H1 (cell line): ENCODE measurements around the gene SPTBN1. TPM values are rescaled to one million over a fixed set of nuclear protein-coding genes. Genes with fewer than 3 reads are reported as not detected.

Experiments used
- CTCF ChIA-PET: fragments of 300-600 bp; sonication (Branson Sonifier 250); formaldehyde crosslinking; loops from one replicate; lab custom pipeline; 2021; ENCODE audit not compliant: partially characterized antibody; lab: Charles Lee
- POLR2A ChIA-PET: fragments of 300-600 bp; sonication (Branson Sonifier 250); formaldehyde crosslinking; loops from one replicate; lab custom pipeline; 2021; ENCODE audit warnings: inconsistent platforms; ENCODE audit not compliant: partially characterized antibody; lab: Charles Lee
- DNase-seq, 2 experiments: peaks; one replicate each; pipeline versions ENCODE4 v3.0.0 to v3.0.0-alpha.2; 2010 to 2022; ENCODE audit warnings: low spot score in 2 of 2, low read depth in 1 of 2, mixed read lengths in 1 of 2
- FAIRE-seq: peaks from 2 replicates; lab custom pipeline; 2011; peaks lifted over from hg19 to GRCh38; lab: Jason Lieb, UNC
- H2AFZ ChIP-seq: 2 replicates; pipeline ENCODE4 v1.8.1; 2012; ENCODE audit warnings: low read length, inconsistent platforms
- H2AK5ac ChIP-seq: 2 replicates; pipeline ENCODE4 v1.6.1; 2013; ENCODE audit warnings: low read depth, low read length
- H2BK120ac ChIP-seq: replicated peaks from 2 replicates; pipeline ENCODE3; 2013; ENCODE audit warnings: low read depth, low read length, inconsistent platforms
- H2BK12ac ChIP-seq: 2 replicates; pipeline ENCODE4 v1.6.1; 2013; ENCODE audit warnings: low read depth, low read length
- H2BK15ac ChIP-seq: 2 replicates; pipeline ENCODE4 v1.6.1; 2013; ENCODE audit warnings: low read length
- H2BK20ac ChIP-seq: 2 replicates; pipeline ENCODE4 v1.6.1; 2013; ENCODE audit warnings: low read length
- H2BK5ac ChIP-seq: 2 replicates; pipeline ENCODE4 v1.6.1; 2013; ENCODE audit warnings: low read depth, low read length
- H3K14ac ChIP-seq: 2 replicates; pipeline ENCODE4 v1.6.1; 2013; ENCODE audit warnings: inconsistent platforms; ENCODE audit not compliant: insufficient read length
- H3K18ac ChIP-seq: 2 replicates; pipeline ENCODE4 v1.6.1; 2013; ENCODE audit warnings: low read length; ENCODE audit errors: extremely low read depth
- H3K23ac ChIP-seq: 2 replicates; pipeline ENCODE4 v1.6.1; 2013; ENCODE audit warnings: inconsistent platforms; ENCODE audit not compliant: insufficient read length
- H3K23me2 ChIP-seq: 2 replicates; pipeline ENCODE4 v1.6.1; 2013; ENCODE audit warnings: low read depth, low read length
- H3K27ac ChIP-seq: 2 replicates; pipeline ENCODE4 v1.6.1; 2011; ENCODE audit warnings: low read depth, low read length, inconsistent platforms
- H3K27me3 ChIP-seq, 4 experiments: replicated peaks in 1 of 4; 1 replicate in 1 of 4; 2 replicates in 3 of 4; pipeline versions ENCODE4 v1.6.1 to v1.8.1; 2011 to 2013; ENCODE audit warnings: low read length in 3 of 4, mild to moderate bottlenecking in 3 of 4, inconsistent platforms in 2 of 4, mixed read lengths in 2 of 4, moderate library complexity in 1 of 4; ENCODE audit not compliant: control insufficient read depth in 3 of 4, insufficient read depth in 3 of 4; ENCODE audit errors: extremely low read depth in 1 of 4
- H3K36me3 ChIP-seq, 4 experiments: 2 replicates each; pipeline versions ENCODE4 v1.6.1 to v1.8.1; 2011 to 2013; ENCODE audit warnings: mild to moderate bottlenecking in 4 of 4, low read length in 3 of 4, moderate library complexity in 2 of 4, control low read depth in 1 of 4, inconsistent platforms in 1 of 4; ENCODE audit not compliant: insufficient read depth in 4 of 4, control insufficient read depth in 2 of 4
- H3K4ac ChIP-seq: replicated peaks from 2 replicates; pipeline ENCODE3; 2013; ENCODE audit warnings: low read length, low read depth, mixed read lengths, inconsistent platforms; ENCODE audit not compliant: insufficient read length
- H3K4me1 ChIP-seq, 4 experiments: replicated peaks in 1 of 4; 1 replicate in 1 of 4; 2 replicates in 3 of 4; pipeline versions ENCODE4 v1.6.1 to v1.8.1; 2011 to 2013; ENCODE audit warnings: low read length in 3 of 4, inconsistent platforms in 2 of 4, mixed read lengths in 1 of 4; ENCODE audit not compliant: insufficient read depth in 4 of 4, control insufficient read depth in 3 of 4
- H3K4me2 ChIP-seq, 2 experiments: 2 replicates each; pipeline versions ENCODE4 v1.6.1 to v1.8.1; 2011 to 2013; ENCODE audit warnings: low read depth in 2 of 2, low read length in 2 of 2, control low read depth in 1 of 2, inconsistent platforms in 1 of 2, mild to moderate bottlenecking in 1 of 2; ENCODE audit not compliant: insufficient read depth in 1 of 2
- H3K4me3 ChIP-seq, 4 experiments: fragments of 200-600, 300-600 bp in 1 of 4; sonication (generic), shearing (Covaris generic), sonication (Bioruptor Twin) in 1 of 4; 2 replicates each; pipeline versions ENCODE4 v1.5.1 to v1.8.1; 2011 to 2016; ENCODE audit warnings: low read length in 4 of 4, low read depth in 3 of 4, control low read depth in 2 of 4, inconsistent platforms in 2 of 4, mild to moderate bottlenecking in 2 of 4, mixed read lengths in 1 of 4, moderate library complexity in 1 of 4; ENCODE audit not compliant: insufficient read depth in 2 of 4; ENCODE audit errors: extremely low read depth in 1 of 4
- H3K56ac ChIP-seq: replicated peaks from 2 replicates; pipeline ENCODE3; 2013; ENCODE audit warnings: low read depth, mild to moderate bottlenecking, mixed read lengths, low read length, inconsistent platforms; ENCODE audit not compliant: insufficient read length
- H3K79me1 ChIP-seq: 2 replicates; pipeline ENCODE4 v1.6.1; 2013; ENCODE audit warnings: low read depth, low read length, control low read depth
- H3K79me2 ChIP-seq, 2 experiments: 2 replicates each; pipeline versions ENCODE4 v1.6.1 to v1.8.1; 2012 to 2013; ENCODE audit warnings: low read length in 2 of 2, mild to moderate bottlenecking in 2 of 2, inconsistent platforms in 1 of 2; ENCODE audit not compliant: insufficient read depth in 2 of 2, control insufficient read depth in 1 of 2
- H3K9ac ChIP-seq, 4 experiments: replicated peaks in 1 of 4; 1 replicate in 1 of 4; 2 replicates in 3 of 4; pipeline versions ENCODE4 v1.6.1 to v1.8.1; 2011 to 2013; ENCODE audit warnings: low read depth in 3 of 4, low read length in 3 of 4, control low read depth in 2 of 4, mild to moderate bottlenecking in 2 of 4, moderate library complexity in 2 of 4, inconsistent platforms in 1 of 4; ENCODE audit errors: extremely low read depth in 1 of 4
- H3K9me3 ChIP-seq, 2 experiments: 2 replicates each; pipeline versions ENCODE4 v1.6.1 to v1.8.1; 2012 to 2013; ENCODE audit warnings: mild to moderate bottlenecking in 2 of 2, moderate library complexity in 2 of 2, control low read depth in 1 of 2, inconsistent platforms in 1 of 2, low read depth in 1 of 2, low read length in 1 of 2, mixed read lengths in 1 of 2; ENCODE audit not compliant: insufficient read depth in 2 of 2
- H4K20me1 ChIP-seq, 2 experiments: replicated peaks in 1 of 2; 2 replicates each; pipeline versions ENCODE3 to v1.8.1; 2011 to 2013; ENCODE audit warnings: inconsistent platforms in 2 of 2, low read length in 2 of 2, mild to moderate bottlenecking in 1 of 2; ENCODE audit not compliant: insufficient read depth in 2 of 2, control insufficient read depth in 1 of 2
- H4K5ac ChIP-seq: 2 replicates; pipeline ENCODE4 v1.6.1; 2013; ENCODE audit warnings: low read length, low read depth, mixed read lengths, inconsistent platforms; ENCODE audit not compliant: insufficient read length
- H4K8ac ChIP-seq: 2 replicates; pipeline ENCODE4 v1.8.0; 2013; ENCODE audit warnings: mild to moderate bottlenecking, moderate library complexity, low read length, inconsistent platforms; ENCODE audit not compliant: insufficient read depth; ENCODE audit errors: extremely low read depth
- H4K91ac ChIP-seq: replicated peaks from 2 replicates; pipeline ENCODE3; 2013; ENCODE audit warnings: low read length, mixed read lengths, inconsistent platforms; ENCODE audit not compliant: insufficient read length
- CBX8 ChIP-seq: fragments of 300-800, 300-1000 bp; sonication (generic); IDR thresholded peaks from 2 replicates; pipeline ENCODE4 v1.7.1; 2016; ENCODE audit warnings: low read depth, low read length, borderline replicate concordance
- FOSL1 ChIP-seq: IDR thresholded peaks from 2 replicates; pipeline ENCODE4 v1.6.1; 2011; ENCODE audit warnings: mild to moderate bottlenecking, low read depth, low read length, moderate library complexity; ENCODE audit not compliant: insufficient read depth
- NANOG ChIP-seq: IDR thresholded peaks from 2 replicates; pipeline ENCODE4 v1.6.1; 2011; ENCODE audit warnings: low read length, low read depth, mild to moderate bottlenecking, inconsistent platforms; ENCODE audit not compliant: insufficient read depth, poor library complexity, severe bottlenecking
- PHF8 ChIP-seq: fragments of 200-600 bp; sonication (generic); conservative IDR thresholded peaks from 2 replicates; pipeline ENCODE4 v1.7.1; 2012; ENCODE audit warnings: low read depth, mild to moderate bottlenecking, inconsistent platforms, low read length, moderate library complexity
- POU5F1 ChIP-seq: IDR thresholded peaks from 2 replicates; pipeline ENCODE4 v1.6.1; 2011; ENCODE audit warnings: low read depth, mild to moderate bottlenecking, low read length, moderate library complexity
- SIX5 ChIP-seq: IDR thresholded peaks from 2 replicates; pipeline ENCODE4 v1.6.1; 2011; ENCODE audit warnings: mild to moderate bottlenecking, low read depth, low read length
- SUZ12 ChIP-seq: fragments of 200-600 bp; sonication (generic); IDR thresholded peaks from 2 replicates; pipeline ENCODE4 v1.6.1; 2012; ENCODE audit warnings: mild to moderate bottlenecking, inconsistent platforms, low read length, moderate library complexity, mixed read lengths
- TEAD4 ChIP-seq: IDR thresholded peaks from 2 replicates; pipeline ENCODE4 v1.6.1; 2012; ENCODE audit warnings: low read depth, low read length, inconsistent platforms, mixed read lengths
- WGBS, 2 experiments: shearing (Covaris generic) in 1 of 2; methylation state at CpG; one replicate each; pipeline versions ENCODE4 v1.1.6 to v1.1.7; 2013 to 2015; ENCODE audit warnings: low lambda C conversion rate in 2 of 2, mixed read lengths in 2 of 2, inconsistent platforms in 1 of 2, low coverage in 1 of 2, missing lambda C conversion rate in 1 of 2; ENCODE audit not compliant: insufficient replicate concordance in 2 of 2, insufficient coverage in 1 of 2, insufficient read length in 1 of 2; ENCODE audit errors: extremely low coverage in 1 of 2, missing lambda C conversion rate in 1 of 2; 5-methylcytosine and 5-hydroxymethylcytosine counted together
- polyA plus RNA-seq, 7 experiments: library from polyadenylated mRNA; depleted of rRNA in 3 of 7; stranded (reverse) in 5 of 7; unstranded in 2 of 7; fragments of >200 nt in 5 of 7; fragments of 200-250 nt in 2 of 7; gene quantifications; 1 replicate in 5 of 7; 2 replicates in 1 of 7; 4 replicates in 1 of 7; pipeline versions ENCODE4 v1.2.1 to v1.2.3, GENCODE V29; 2011 to 2013; ENCODE audit warnings: missing spikeins in 2 of 7, mixed read lengths in 2 of 7
- total RNA-seq: library from RNA; stranded (reverse); fragmentation: NEBNext Ultra II Directional; extraction: Animal tissue kit (Norgen Biotek cat#: 25700); gene quantifications from 2 replicates; pipeline ENCODE4 v1.2.1, GENCODE V29; 2021
- TF ChIP-seq, protein P1 (sequence below), 3 experiments: IDR thresholded peaks; 1 replicate in 2 of 3; 2 replicates in 1 of 3; pipeline versions ENCODE4 v1.5.1 to v1.6.1; 2011; ENCODE audit warnings: low read length in 3 of 3, mild to moderate bottlenecking in 3 of 3, inconsistent platforms in 2 of 3, low read depth in 1 of 3, moderate library complexity in 1 of 3; ENCODE audit not compliant: insufficient read depth in 1 of 3; ENCODE audit errors: control extremely low read depth in 1 of 3

SPTBN1 gene
- total and polyA plus RNA-seq, 2 of the 8 experiments (the other 6 are each of a cell fraction or from before 2014, with no cell fraction given): 31.8 to 180 TPM

DNA sequence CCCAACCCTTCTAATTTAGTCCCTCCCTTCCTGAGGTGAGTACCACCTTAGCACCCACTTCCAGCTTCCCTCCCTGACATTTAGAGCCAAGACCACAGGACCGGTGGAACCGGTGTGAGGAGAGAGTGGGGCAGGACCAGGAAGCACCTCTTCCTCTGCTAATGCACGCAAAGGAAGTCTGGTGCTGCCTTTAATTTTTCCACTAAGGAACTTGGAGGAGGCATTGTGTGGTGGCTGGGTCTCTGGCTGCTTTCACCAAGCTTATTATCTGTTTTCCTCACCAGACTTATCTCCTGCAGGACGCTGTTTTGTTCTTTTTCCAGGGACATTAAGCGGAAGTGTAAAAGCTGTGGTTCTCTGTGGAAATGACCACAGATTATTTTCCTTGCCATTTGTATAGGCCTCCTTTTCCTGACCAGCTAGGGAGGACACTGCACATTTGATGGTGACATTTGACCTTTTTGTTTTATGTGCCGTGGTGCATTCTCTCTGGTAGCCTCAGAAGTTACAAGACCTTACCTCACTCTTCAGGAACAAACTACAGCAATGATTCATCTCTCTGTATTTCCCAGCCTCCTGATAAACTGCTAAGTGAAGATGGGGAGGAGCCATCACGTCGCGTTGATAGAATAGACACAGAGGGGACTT is 39.8 kb upstream of the SPTBN1 start:
- H4K5ac ChIP-seq: peak overlapping the region; percentile 26
- TF ChIP-seq PHF8 (no peak), SIX5 (no peak), SUZ12 (no peak), FOSL1 (no peak), CBX8 (no peak), NANOG (no peak), TEAD4 (no peak), POU5F1 (no peak)
- TF ChIP-seq, protein P1, sequence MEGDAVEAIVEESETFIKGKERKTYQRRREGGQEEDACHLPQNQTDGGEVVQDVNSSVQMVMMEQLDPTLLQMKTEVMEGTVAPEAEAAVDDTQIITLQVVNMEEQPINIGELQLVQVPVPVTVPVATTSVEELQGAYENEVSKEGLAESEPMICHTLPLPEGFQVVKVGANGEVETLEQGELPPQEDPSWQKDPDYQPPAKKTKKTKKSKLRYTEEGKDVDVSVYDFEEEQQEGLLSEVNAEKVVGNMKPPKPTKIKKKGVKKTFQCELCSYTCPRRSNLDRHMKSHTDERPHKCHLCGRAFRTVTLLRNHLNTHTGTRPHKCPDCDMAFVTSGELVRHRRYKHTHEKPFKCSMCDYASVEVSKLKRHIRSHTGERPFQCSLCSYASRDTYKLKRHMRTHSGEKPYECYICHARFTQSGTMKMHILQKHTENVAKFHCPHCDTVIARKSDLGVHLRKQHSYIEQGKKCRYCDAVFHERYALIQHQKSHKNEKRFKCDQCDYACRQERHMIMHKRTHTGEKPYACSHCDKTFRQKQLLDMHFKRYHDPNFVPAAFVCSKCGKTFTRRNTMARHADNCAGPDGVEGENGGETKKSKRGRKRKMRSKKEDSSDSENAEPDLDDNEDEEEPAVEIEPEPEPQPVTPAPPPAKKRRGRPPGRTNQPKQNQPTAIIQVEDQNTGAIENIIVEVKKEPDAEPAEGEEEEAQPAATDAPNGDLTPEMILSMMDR (IDR thresholded peaks at IDR 0.05; ENCODE audit: control extremely low read depth in 1 of 3, insufficient read depth in 1 of 3, low read depth in 1 of 3, low read length in 3 of 3): no peak
- TF ChIP-seq, all 59 proteins: peak for 0
- Histone ChIP-seq H3K4ac (no peak overlapping the region), H3K23ac (no peak overlapping the region), H3K9ac (no peak overlapping the region), H3K27me3 (no peaks in the 10 kb centered on the region), H4K8ac (no peak overlapping the region), H3K4me2 (no peak overlapping the region), H3K14ac (no peak overlapping the region), H2BK20ac (no peak overlapping the region), H3K9me3 (no peaks in the 10 kb centered on the region), H3K79me1 (no peaks in the 10 kb centered on the region), H3K4me1 (peaks cover 0 to 2% (median under 1%) of the 10 kb centered on the region in 4 experiments; a peak in 3 of 7 replicates), H3K4me3 (no peak overlapping the region), H3K79me2 (no peaks in the 10 kb centered on the region), H2AK5ac (no peak overlapping the region), H3K18ac (no peak overlapping the region), H2BK15ac (no peak overlapping the region), H2BK12ac (no peak overlapping the region), H2BK5ac (no peak overlapping the region), H4K91ac (no peak overlapping the region), H3K23me2 (no peaks in the 10 kb centered on the region), H3K36me3 (no peaks in the 10 kb centered on the region), H3K56ac (no peak overlapping the region), H4K20me1 (no peaks in the 10 kb centered on the region), H2BK120ac (no peak overlapping the region), H2AFZ (peak overlapping the region; percentile 59; the same call in 1 of the 2 replicates), H3K27ac (no peak overlapping the region)
- CTCF ChIA-PET: interaction anchor here (1.0 kb wide), 1 partner anchor 249 kb away, joined by 3 read pairs; no protein-coding TSS in a partner anchor
- POLR2A ChIA-PET: no interaction called here
- DNase-seq (no peak), FAIRE-seq (no peak)
- WGBS, 2 experiments: 80% methylated on average over 9 of the region's 9 CpGs; no CpG with 5 or more reads in 1 of the 2 experiments
